Adipocyte (in vitro differentiated cells): ENCODE measurements around the gene SLC6A7.

Source experiments
- DNase-seq: peaks from one replicate; pipeline ENCODE4 v3.0.0-alpha.2; 2015; ENCODE audit warnings: low read depth
- H3K27me3 ChIP-seq: replicated peaks from 2 replicates; pipeline ENCODE4 v1.7.0; 2013; ENCODE audit warnings: mild to moderate bottlenecking, low read length, moderate library complexity; ENCODE audit not compliant: control insufficient read depth, insufficient read depth
- H3K36me3 ChIP-seq: 2 replicates; pipeline ENCODE4 v1.7.0; 2013; ENCODE audit warnings: low read length, mild to moderate bottlenecking, moderate library complexity; ENCODE audit not compliant: control insufficient read depth, insufficient read depth, severe bottlenecking
- H3K4me1 ChIP-seq: 2 replicates; pipeline ENCODE4 v1.7.0; 2013; ENCODE audit warnings: mild to moderate bottlenecking, low read length, moderate library complexity; ENCODE audit not compliant: control insufficient read depth, insufficient read depth
- H3K4me3 ChIP-seq: 2 replicates; pipeline ENCODE4 v1.7.0; 2013; ENCODE audit warnings: mild to moderate bottlenecking, low read length, moderate library complexity
- H3K9ac ChIP-seq: 2 replicates; pipeline ENCODE4 v1.7.0; 2013; ENCODE audit warnings: mild to moderate bottlenecking, low read length, moderate library complexity
- H3K9me3 ChIP-seq: 2 replicates; pipeline ENCODE4 v1.7.0; 2013; ENCODE audit warnings: mild to moderate bottlenecking, low read length, moderate library complexity; ENCODE audit not compliant: control insufficient read depth

The SLC6A7 gene

GRCh38 chr5:150258130-150258529 is 68.3 kb downstream of the SLC6A7 start:
- Histone ChIP-seq H3K27me3 (no peaks in the 10 kb centered on the region), H3K9ac (no peak overlapping the region), H3K9me3 (no peaks in the 10 kb centered on the region), H3K36me3 (no peaks in the 10 kb centered on the region), H3K4me3 (no peak overlapping the region), H3K4me1 (no peaks in the 10 kb centered on the region)
- no peak for DNase-seq
